ENCODE results near the gene BACE2.

- TF ChIP-seq POLR2A (IDR thresholded peaks at IDR 0.05): no peak
- no peak for TF ChIP-seq CTCF (IDR thresholded peaks at IDR 0.05)
Observed at GRCh38 chr21:41229509-41230248, 61.7 kb downstream of the BACE2 start.

Data from right lobe of liver (tissue), 4 donors.